HCT116 (cell line): ENCODE measurements around the gene NAA25. TPM values are rescaled to one million over a fixed set of nuclear protein-coding genes. Genes with fewer than 3 reads are reported as not detected.

Source experiments
- ATAC-seq: fragments of 200-7000 bp; cut with Tn5 transposase; 2 replicates; pipeline ENCODE4 v1.9.1; 2020; ENCODE audit warnings: mild to moderate bottlenecking, moderate library complexity
- BruUV-seq: library from RNA; stranded (reverse); fragments of 400-500 nt; replicated peaks from 2 replicates; lab custom pipeline; 2021; lab: Mats Ljungman, UMichigan
- CTCF ChIA-PET: fragments of 300-600 bp; sonication (Branson Sonifier 250); formaldehyde crosslinking; loops from one replicate; lab custom pipeline; 2021; ENCODE audit warnings: antibody characterized with exemption; lab: Charles Lee
- POLR2A ChIA-PET: fragments of 300-600, 350-600 bp; sonication (Branson Sonifier 250); formaldehyde crosslinking; loops from one replicate; lab custom pipeline; 2021; ENCODE audit warnings: antibody characterized with exemption; lab: Charles Lee
- RAD21 ChIA-PET, 2 experiments: fragments of 300-600 bp; sonication (Branson Sonifier 250); formaldehyde crosslinking; loops; one replicate each; lab custom pipeline; 2023; ENCODE audit warnings: low total read pairs in 2 of 2; ENCODE audit not compliant: uncharacterized antibody in 2 of 2, unreplicated experiment in 2 of 2, low non-redundant PET in 1 of 2; lab: Charles Lee
- DNase-seq: peaks from one replicate; pipeline ENCODE4 v3.0.0-alpha.2; 2010; ENCODE audit warnings: low read depth, low spot score
- H2AFZ ChIP-seq: fragments of 200-600 bp; shearing (Covaris generic), sonication (generic); 2 replicates; pipeline ENCODE4 v1.6.1; 2017; ENCODE audit warnings: low read depth, mixed run types, mixed read lengths, antibody characterized with exemption, low read length; ENCODE audit not compliant: poor library complexity, severe bottlenecking
- H3K27ac ChIP-seq: 2 replicates; pipeline ENCODE4 v1.5.1; 2012; ENCODE audit warnings: low read depth, low read length
- H3K27me3 ChIP-seq: fragments of 200-600 bp; sonication (generic); 2 replicates; pipeline ENCODE4 v1.6.1; 2016; ENCODE audit warnings: mixed run types, low read length, mixed read lengths; ENCODE audit not compliant: insufficient read depth
- H3K36me3 ChIP-seq, 2 experiments: fragments of 200-500 bp in 1 of 2; fragments of 200-600 bp in 1 of 2; sonication (Bioruptor generic) in 1 of 2; sonication (generic) in 1 of 2; 2 replicates each; pipeline versions ENCODE4 v1.5.1 to v1.6.1; 2014 to 2016; ENCODE audit warnings: low read length in 2 of 2, inconsistent platforms in 1 of 2, mixed read lengths in 1 of 2, mixed run types in 1 of 2; ENCODE audit not compliant: insufficient read depth in 2 of 2, control insufficient read depth in 1 of 2
- H3K4me1 ChIP-seq, 2 experiments: fragments of 200-600 bp in 1 of 2; sonication (generic) in 1 of 2; 2 replicates each; pipeline versions ENCODE4 v1.5.1 to v1.6.1; 2012 to 2017; ENCODE audit warnings: low read length in 2 of 2, inconsistent platforms in 1 of 2, mild to moderate bottlenecking in 1 of 2, mixed read lengths in 1 of 2, mixed run types in 1 of 2, moderate library complexity in 1 of 2; ENCODE audit not compliant: insufficient read depth in 2 of 2, control insufficient read depth in 1 of 2
- H3K4me2 ChIP-seq: fragments of 200-600 bp; sonication (generic); 2 replicates; pipeline ENCODE4 v1.6.1; 2017; ENCODE audit warnings: mixed run types, low read length, mixed read lengths
- H3K4me3 ChIP-seq, 2 experiments: fragments of 200-600 bp in 1 of 2; sonication (generic) in 1 of 2; replicated peaks in 1 of 2; 2 replicates each; pipeline ENCODE4 v1.5.1; 2011 to 2016; ENCODE audit warnings: low read length in 2 of 2, control low read depth in 1 of 2, low read depth in 1 of 2, mild to moderate bottlenecking in 1 of 2, mixed read lengths in 1 of 2, mixed run types in 1 of 2
- H3K79me2 ChIP-seq: fragments of 200-600 bp; sonication (generic); 2 replicates; pipeline ENCODE4 v1.6.1; 2017; ENCODE audit warnings: mild to moderate bottlenecking, mixed run types, low read length, moderate library complexity, mixed read lengths; ENCODE audit not compliant: insufficient read depth
- H3K9ac ChIP-seq: fragments of 200-600 bp; sonication (generic); 2 replicates; pipeline ENCODE4 v1.6.1; 2016; ENCODE audit warnings: low read length, mixed read lengths
- H3K9me2 ChIP-seq: fragments of 200-600 bp; sonication (generic), shearing (Covaris generic); 2 replicates; pipeline ENCODE4 v1.6.1; 2017; ENCODE audit warnings: mixed run types, mild to moderate bottlenecking, moderate library complexity; ENCODE audit not compliant: insufficient read depth
- H3K9me3 ChIP-seq, 2 experiments: fragments of 200-500 bp in 1 of 2; fragments of 200-600 bp in 1 of 2; sonication (Bioruptor generic) in 1 of 2; sonication (generic) in 1 of 2; 2 replicates each; pipeline ENCODE4 v1.6.1; 2014 to 2017; ENCODE audit warnings: low read length in 2 of 2, mixed read lengths in 2 of 2, inconsistent platforms in 1 of 2, low read depth in 1 of 2, mild to moderate bottlenecking in 1 of 2, mixed run types in 1 of 2, moderate library complexity in 1 of 2; ENCODE audit not compliant: control insufficient read depth in 1 of 2, insufficient read depth in 1 of 2
- H4K20me1 ChIP-seq: fragments of 200-600 bp; sonication (generic), shearing (Covaris generic); 2 replicates; pipeline ENCODE4 v1.6.1; 2017; ENCODE audit warnings: mixed run types, mild to moderate bottlenecking, moderate library complexity; ENCODE audit not compliant: insufficient read depth
- ELF1 ChIP-seq: IDR thresholded peaks from 2 replicates; pipeline ENCODE4 v1.6.1; 2012; ENCODE audit warnings: low read depth, borderline replicate concordance
- POLR2AphosphoS5 ChIP-seq: IDR thresholded peaks from 2 replicates; pipeline ENCODE4 v1.6.1; 2011; ENCODE audit warnings: mild to moderate bottlenecking, low read depth, low read length, moderate library complexity
- intact Hi-C: fragments of 100-400 bp; cut with micrococcal nuclease; formaldehyde crosslinking; loops from 2 replicates; pipeline ENCODE4 v1.10.0; 2022
- total RNA-seq: library from RNA; stranded (reverse); gene quantifications from one replicate; pipeline ENCODE4 v1.2.1, GENCODE V29; 2021; ENCODE audit not compliant: unreplicated experiment

The NAA25 gene
- total RNA-seq, 1 experiment from 2014 or later = 56.6 TPM

GRCh38 chr12:112148031-112148513 is 39.5 kb upstream of the NAA25 start:
- no peaks in the 10 kb centered on the region for H3K27me3 ChIP-seq
- RAD21 ChIA-PET = no interaction called here
- H3K4me2 ChIP-seq = no peak overlapping the region
- H3K9me3 ChIP-seq = no peaks in the 10 kb centered on the region
- no peak overlapping the region for H3K4me3 ChIP-seq
- POLR2A ChIA-PET = no interaction called here
- H3K9me2 ChIP-seq = no peaks in the 10 kb centered on the region
- peaks cover 0 to 18% of the 10 kb centered on the region in 2 experiments; a peak in 2 of 4 replicates for H3K4me1 ChIP-seq
- intact Hi-C loops = no loop called here
- H3K27ac ChIP-seq = no peak overlapping the region
- TF ChIP-seq ELF1 (no peak), POLR2AphosphoS5 (0 out of 2 replicates have a peak, but pooled peaks have one; percentile 13)
- DNase-seq (no peak), ATAC-seq (peak; percentile 34)
- H3K79me2 ChIP-seq = no peaks in the 10 kb centered on the region
- no TSS peak for BruUV-seq
- H2AFZ ChIP-seq = no peak overlapping the region
- no peaks in the 10 kb centered on the region for H4K20me1 ChIP-seq
- H3K9ac ChIP-seq = no peak overlapping the region
- CTCF ChIA-PET = no interaction called here
- H3K36me3 ChIP-seq = peaks cover 26 to 64% of the 10 kb centered on the region in 2 experiments

GRCh38 chr12:112146123-112146522 is 37.5 kb upstream of the NAA25 start:
- no TSS peak for BruUV-seq
- intact Hi-C loops = no loop called here
- peaks cover 0 to 18% of the 10 kb centered on the region in 2 experiments; a peak in 2 of 4 replicates for H3K4me1 ChIP-seq
- POLR2A ChIA-PET = interaction anchor here (0.7 to 1.5 kb wide), 2 partner anchors 21 to 896 kb away, joined by 3 to 4 read pairs; partner anchors contain the start of gene TRAFD1
- no peak overlapping the region for H3K4me2 ChIP-seq
- no peak for TF ChIP-seq POLR2AphosphoS5
- TF ChIP-seq, all 23 proteins: peak for 0
- H3K9me2 ChIP-seq = no peaks in the 10 kb centered on the region
- H3K27ac ChIP-seq = no peak overlapping the region
- H3K79me2 ChIP-seq = no peaks in the 10 kb centered on the region
- no peak overlapping the region for H2AFZ ChIP-seq
- CTCF ChIA-PET = no interaction called here
- peaks cover 17 to 58% of the 10 kb centered on the region in 2 experiments for H3K36me3 ChIP-seq
- no peaks in the 10 kb centered on the region for H3K27me3 ChIP-seq
- H3K9ac ChIP-seq = no peak overlapping the region
- RAD21 ChIA-PET = no interaction called here
- H3K4me3 ChIP-seq = no peak overlapping the region
- H4K20me1 ChIP-seq = no peaks in the 10 kb centered on the region
- H3K9me3 ChIP-seq = no peaks in the 10 kb centered on the region
- ATAC-seq (no peak), DNase-seq (no peak)
